Caco-2 (cell line): ENCODE measurements around the gene THAP3. TPM values are rescaled to one million over a fixed set of nuclear protein-coding genes. Genes with fewer than 3 reads are reported as not detected.

Experiments used
- BruUV-seq: library from RNA; stranded (reverse); fragments of 400-500 nt; replicated peaks from 2 replicates; lab custom pipeline; 2021; lab: Mats Ljungman, UMichigan
- CTCF ChIA-PET: fragments of 300-600 bp; sonication (Branson Sonifier 250); formaldehyde crosslinking; loops from one replicate; lab custom pipeline; 2022; ENCODE audit warnings: antibody characterized with exemption; lab: Charles Lee
- POLR2A ChIA-PET: fragments of 300-600 bp; sonication (Branson Sonifier 250); formaldehyde crosslinking; loops from one replicate; lab custom pipeline; 2022; ENCODE audit warnings: antibody characterized with exemption; lab: Charles Lee
- DNase-seq, 2 experiments: peaks; one replicate each; pipeline versions ENCODE4 v3.0.0 to v3.0.0-alpha.2; 2020 to 2022
- H3K27me3 ChIP-seq: replicated peaks from 2 replicates; pipeline ENCODE4 v1.6.0; 2011; ENCODE audit warnings: low read length; ENCODE audit not compliant: control insufficient read depth, insufficient read depth
- H3K36me3 ChIP-seq: 2 replicates; pipeline ENCODE4 v1.5.1; 2011; ENCODE audit warnings: low read length; ENCODE audit not compliant: control insufficient read depth, insufficient read depth
- H3K4me1 ChIP-seq: fragments of 250-450 bp; sonication (Bioruptor Pico); 2 replicates; pipeline ENCODE4 v1.5.1; 2020; ENCODE audit warnings: mild to moderate bottlenecking
- H3K4me3 ChIP-seq: 2 replicates; pipeline ENCODE4 v1.5.1; 2011; ENCODE audit warnings: low read depth, mild to moderate bottlenecking, control low read depth, low read length
- H3K9me3 ChIP-seq: fragments of 250-450 bp; sonication (Bioruptor Pico); 2 replicates; pipeline ENCODE4 v1.5.1; 2020; ENCODE audit warnings: mild to moderate bottlenecking, moderate library complexity
- H3K27ac Mint-ChIP-seq: one replicate; pipeline ENCODE4 v1.8.0; 2022; ENCODE audit warnings: mixed read lengths; ENCODE audit not compliant: unreplicated experiment
- H3K27me3 Mint-ChIP-seq: one replicate; pipeline ENCODE4 v1.8.0; 2022; ENCODE audit warnings: mixed read lengths; ENCODE audit not compliant: insufficient read depth, unreplicated experiment
- H3K36me3 Mint-ChIP-seq: one replicate; pipeline ENCODE4 v1.8.0; 2022; ENCODE audit warnings: mild to moderate bottlenecking, mixed read lengths; ENCODE audit not compliant: insufficient read depth, unreplicated experiment
- H3K4me1 Mint-ChIP-seq: one replicate; pipeline ENCODE4 v1.8.0; 2022; ENCODE audit warnings: low read depth, mixed read lengths; ENCODE audit not compliant: unreplicated experiment
- H3K4me3 Mint-ChIP-seq: one replicate; pipeline ENCODE4 v1.8.0; 2022; ENCODE audit warnings: mild to moderate bottlenecking, moderate library complexity, mixed read lengths; ENCODE audit not compliant: unreplicated experiment
- H3K9me3 Mint-ChIP-seq: one replicate; pipeline ENCODE4 v1.8.0; 2022; ENCODE audit warnings: mixed read lengths; ENCODE audit not compliant: unreplicated experiment
- CTCF ChIP-seq, 2 experiments: fragments of 200-600 bp in 1 of 2; IDR thresholded peaks; 1 replicate in 1 of 2; 2 replicates in 1 of 2; pipeline versions ENCODE4 v1.5.1 to v1.8.0; 2011 to 2022; ENCODE audit warnings: antibody characterized with exemption in 1 of 2, control low read depth in 1 of 2, inconsistent platforms in 1 of 2, low read depth in 1 of 2, low read length in 1 of 2, mild to moderate bottlenecking in 1 of 2, moderate library complexity in 1 of 2; ENCODE audit not compliant: insufficient read depth in 1 of 2, severe bottlenecking in 1 of 2, unreplicated experiment in 1 of 2
- intact Hi-C: fragments of 100-400 bp; cut with micrococcal nuclease; formaldehyde crosslinking; loops from one replicate; pipeline ENCODE4 v1.10.0; 2022; ENCODE audit not compliant: unreplicated experiment
- total RNA-seq: library from RNA; stranded (reverse); gene quantifications from 2 replicates; pipeline ENCODE4 v1.2.3, GENCODE V29; 2022

THAP3 gene
- total RNA-seq, 1 experiment from 2014 or later, result 13.5 TPM

- POLR2A ChIA-PET, result no interaction called here
- no peak overlapping the region for H3K4me3 ChIP-seq
- BruUV-seq, result no TSS peak
- no peaks in the 10 kb centered on the region; the same call in 1 of the 2 replicates for H3K36me3 ChIP-seq
- H3K27me3 Mint-ChIP-seq, result no peaks in the 10 kb centered on the region
- no peaks in the 10 kb centered on the region for H3K4me1 Mint-ChIP-seq
- peaks cover 42% of the 10 kb centered on the region for H3K36me3 Mint-ChIP-seq
- H3K4me1 ChIP-seq, result no peaks in the 10 kb centered on the region
- CTCF ChIA-PET, result no interaction called here
- no peaks in the 10 kb centered on the region for H3K9me3 ChIP-seq
- intact Hi-C loops, result no loop called here
- H3K4me3 Mint-ChIP-seq, result no peak overlapping the region
- no peak for TF ChIP-seq CTCF (IDR thresholded peaks at IDR 0.05; ENCODE audit: insufficient read depth in 1 of 2, low read depth in 1 of 2, low read length in 1 of 2, severe bottlenecking in 1 of 2, unreplicated experiment in 1 of 2)
- H3K27ac Mint-ChIP-seq, result no peak overlapping the region
- H3K27me3 ChIP-seq, result no peaks in the 10 kb centered on the region
- no peaks in the 10 kb centered on the region for H3K9me3 Mint-ChIP-seq
- DNase-seq, result no peak
These were observed 3.3 kb downstream of the THAP3 start for GRCh38 chr1:6627841-6628545.

GRCh38 chr1:6628971-6629479 is 4.4 kb downstream of the THAP3 start:
- H3K36me3 ChIP-seq, result no peaks in the 10 kb centered on the region; the same call in none of the 2 replicates
- DNase-seq, result no peak
- Mint-ChIP-seq H3K36me3 (peaks cover 35% of the 10 kb centered on the region), H3K27ac (no peak overlapping the region), H3K27me3 (no peaks in the 10 kb centered on the region), H3K9me3 (no peaks in the 10 kb centered on the region), H3K4me3 (no peak overlapping the region), H3K4me1 (no peaks in the 10 kb centered on the region)
- ChIA-PET POLR2A (no interaction called here), CTCF (no interaction called here)
- H3K9me3 ChIP-seq, result no peaks in the 10 kb centered on the region
- H3K27me3 ChIP-seq, result no peaks in the 10 kb centered on the region
- no TSS peak for BruUV-seq
- H3K4me3 ChIP-seq, result no peak overlapping the region
- no peak for TF ChIP-seq CTCF (IDR thresholded peaks at IDR 0.05; ENCODE audit: insufficient read depth in 1 of 2, low read depth in 1 of 2, low read length in 1 of 2, severe bottlenecking in 1 of 2, unreplicated experiment in 1 of 2)
- H3K4me1 ChIP-seq, result no peaks in the 10 kb centered on the region
- intact Hi-C loops, result no loop called here

- no TSS peak for BruUV-seq
These were observed 5.4 kb downstream of the THAP3 start for GRCh38 chr1:6630027-6630426.

More at GRCh38 chr1:6630027-6630426, 5.4 kb downstream of the THAP3 start:
- no peaks in the 10 kb centered on the region for H3K4me1 Mint-ChIP-seq
- H3K9me3 Mint-ChIP-seq, result no peaks in the 10 kb centered on the region
- Histone ChIP-seq H3K4me1 (no peaks in the 10 kb centered on the region), H3K27me3 (no peaks in the 10 kb centered on the region), H3K36me3 (no peaks in the 10 kb centered on the region; the same call in none of the 2 replicates), H3K4me3 (no peak overlapping the region), H3K9me3 (no peaks in the 10 kb centered on the region)
- DNase-seq, result no peak
- ChIA-PET CTCF (interaction anchor here (0.5 kb wide), 1 partner anchor 16 kb away, joined by 4 read pairs; the partner anchor contains the start of gene PHF13), POLR2A (no interaction called here)
- no peak overlapping the region for H3K4me3 Mint-ChIP-seq
- H3K27ac Mint-ChIP-seq, result no peak overlapping the region
- TF ChIP-seq CTCF (IDR thresholded peaks at IDR 0.05; ENCODE audit: insufficient read depth in 1 of 2, low read depth in 1 of 2, low read length in 1 of 2, severe bottlenecking in 1 of 2, unreplicated experiment in 1 of 2), result no peak
- intact Hi-C loops, result no loop called here
- H3K36me3 Mint-ChIP-seq, result peaks cover 31% of the 10 kb centered on the region
- no peaks in the 10 kb centered on the region for H3K27me3 Mint-ChIP-seq
